Right ventricle myocardium superior (tissue), 1 donor: ENCODE results near the gene TBL1X. TPM values are rescaled to one million over a fixed set of nuclear protein-coding genes. Genes with fewer than 3 reads are reported as not detected.
A peak's percentile ranks its signal among the peaks of the same experiment; 100 is the strongest.

Source experiments
- ATAC-seq: fragments of 200-7000 bp; cut with Tn5 transposase; one replicate; pipeline ENCODE4 v1.9.1; 2020; ENCODE audit warnings: mild to moderate bottlenecking; ENCODE audit not compliant: poor library complexity
- DNase-seq: peaks from one replicate; pipeline ENCODE4 v3.0.0-alpha.2; 2020
- intact Hi-C: fragments of 100-400 bp; cut with DNase I; formaldehyde crosslinking; loops from one replicate; pipeline ENCODE4 v1.11.2; 2022
- total RNA-seq: library from RNA; stranded (reverse); fragmentation: NEBNext Ultra II Directional; extraction: Animal tissue kit (Norgen Biotek cat#: 25700); gene quantifications from one replicate; pipeline ENCODE4 v1.2.1, GENCODE V29; 2021
- donor health status: DM: no; HTN: yes; CAD: no; lungs with severe emphysema.

Gene TBL1X
- total RNA-seq, 1 donor from 2014 or later = 10.1 TPM

- DNase-seq (no peak), ATAC-seq (no peak)
- intact Hi-C loops = no loop called here
Measured at GRCh38 chrX:9665113-9665512, 200.3 kb downstream of the TBL1X start.

- intact Hi-C loops = no loop called here
- DNase-seq (no peak), ATAC-seq (no peak)
Measured at GRCh38 chrX:9668537-9668936, 203.7 kb downstream of the TBL1X start.

GRCh38 chrX:9670136-9670814 lies 205.4 kb downstream of the TBL1X start:
- DNase-seq (no peak), ATAC-seq (peak; percentile 49)
- intact Hi-C loops = no loop called here

- ATAC-seq (no peak), DNase-seq (no peak)
- intact Hi-C loops = no loop called here
Measured at GRCh38 chrX:9671998-9672397, 207.1 kb downstream of the TBL1X start.

GRCh38 chrX:9676306-9676705 lies 211.4 kb downstream of the TBL1X start:
- intact Hi-C loops = no loop called here
- no peak for ATAC-seq
- DNase-seq = peak; percentile 36

GRCh38 chrX:9676738-9677097 lies 211.9 kb downstream of the TBL1X start:
- no peak for DNase-seq
- ATAC-seq = no peak
- intact Hi-C loops = no loop called here

GRCh38 chrX:9677098-9677739 lies 212.4 kb downstream of the TBL1X start:
- ATAC-seq (peak; percentile 70), DNase-seq (no peak)
- intact Hi-C loops = no loop called here

- intact Hi-C loops = no loop called here
- DNase-seq (no peak), ATAC-seq (no peak)
Measured at GRCh38 chrX:9678215-9678965, 213.5 kb downstream of the TBL1X start.

GRCh38 chrX:9681011-9681410 lies 216.2 kb downstream of the TBL1X start:
- intact Hi-C loops = loop anchor here (10.0 kb wide), 1 partner anchor 216 kb away; the partner anchor contains the start of gene TBL1X
- ATAC-seq = no peak
- no peak for DNase-seq

GRCh38 chrX:9681422-9681821 lies 216.6 kb downstream of the TBL1X start:
- no peak for DNase-seq
- intact Hi-C loops = loop anchor here (10.0 kb wide), 1 partner anchor 217 kb away; the partner anchor contains the start of gene TBL1X
- no peak for ATAC-seq

GRCh38 chrX:9682456-9682855 lies 217.6 kb downstream of the TBL1X start:
- DNase-seq = no peak
- intact Hi-C loops = loop anchor here (10.0 kb wide), 1 partner anchor 218 kb away; the partner anchor contains the start of gene TBL1X
- peak; percentile 57 for ATAC-seq

GRCh38 chrX:9682861-9683260 lies 218.0 kb downstream of the TBL1X start:
- intact Hi-C loops = loop anchor here (10.0 kb wide), 1 partner anchor 218 kb away; the partner anchor contains the start of gene TBL1X
- no peak for ATAC-seq

GRCh38 chrX:9683350-9683749 lies 218.5 kb downstream of the TBL1X start:
- no peak for ATAC-seq
- intact Hi-C loops = loop anchor here (10.0 kb wide), 1 partner anchor 219 kb away; the partner anchor contains the start of gene TBL1X
- no peak for DNase-seq

More at GRCh38 chrX:9682861-9683260, 218.0 kb downstream of the TBL1X start:
- DNase-seq = no peak

- intact Hi-C loops = loop anchor here (10.0 kb wide), 1 partner anchor 223 kb away; the partner anchor contains the start of gene TBL1X
- no peak for DNase-seq
- no peak for ATAC-seq
Measured at GRCh38 chrX:9687899-9688298, 223.0 kb downstream of the TBL1X start.

- ATAC-seq (no peak), DNase-seq (no peak)
- intact Hi-C loops = loop anchor here (10.0 kb wide), 1 partner anchor 224 kb away; the partner anchor contains the start of gene TBL1X
Measured at GRCh38 chrX:9688833-9689232, 224.0 kb downstream of the TBL1X start.

GRCh38 chrX:9690046-9690445 lies 225.2 kb downstream of the TBL1X start:
- intact Hi-C loops = no loop called here
- no peak for DNase-seq

GRCh38 chrX:9693307-9694001 lies 228.6 kb downstream of the TBL1X start:
- DNase-seq = no peak
- ATAC-seq = no peak
- intact Hi-C loops = no loop called here

More at GRCh38 chrX:9690046-9690445, 225.2 kb downstream of the TBL1X start:
- no peak for ATAC-seq

- no peak for DNase-seq
- ATAC-seq = no peak
- intact Hi-C loops = no loop called here
Measured at GRCh38 chrX:9698576-9698975, 233.7 kb downstream of the TBL1X start.

- intact Hi-C loops = loop anchor here (10.0 kb wide), 1 partner anchor 356 kb away; no protein-coding TSS in a partner anchor
- no peak for DNase-seq
- no peak for ATAC-seq
Measured at GRCh38 chrX:9700555-9700954, 235.7 kb downstream of the TBL1X start.
